ENCODE measurements around the gene POU6F2. TPM values are rescaled to one million over a fixed set of nuclear protein-coding genes. Genes with fewer than 3 reads are reported as not detected.

POU6F2 gene
- total RNA-seq, 4 donors from 2014 or later: 0.48 to 0.82 TPM; not detected in 2

DNA sequence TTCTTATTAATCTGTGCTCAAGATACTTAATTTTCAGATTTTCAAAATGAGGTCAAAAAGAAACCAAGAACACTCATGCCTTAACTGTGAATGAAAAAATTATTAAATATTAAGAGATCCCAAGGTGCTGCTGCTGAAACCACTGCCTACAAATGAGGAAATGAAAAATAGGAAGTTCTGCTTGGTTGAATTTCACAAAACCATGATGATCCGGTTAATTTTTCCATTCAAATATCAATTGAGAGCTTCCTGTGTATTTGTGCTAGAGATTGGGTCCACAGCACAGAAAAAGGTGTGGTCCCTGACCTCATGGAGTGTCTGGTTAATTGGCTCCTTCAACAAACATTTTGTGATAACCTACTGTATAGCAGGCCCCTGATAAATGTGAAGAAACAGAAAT lies 455.8 kb downstream of the POU6F2 start:
- H3K4me1 ChIP-seq: no peaks in the 10 kb centered on the region
- DNase-seq: no peak
- no peak overlapping the region for H3K27ac ChIP-seq
- no peaks in the 10 kb centered on the region for H3K36me3 ChIP-seq
- TF ChIP-seq POLR2AphosphoS5 (IDR thresholded peaks at IDR 0.05): no peak
- TF ChIP-seq EP300 (IDR thresholded peaks at IDR 0.05; ENCODE audit: low read depth): no peak
- TF ChIP-seq CTCF (IDR thresholded peaks at IDR 0.05): no peak
- no peak for TF ChIP-seq POLR2A (IDR thresholded peaks at IDR 0.05)
- H3K9me3 ChIP-seq: no peaks in the 10 kb centered on the region
- no peaks in the 10 kb centered on the region for H3K27me3 ChIP-seq
- in situ Hi-C loops (cut with MboI; ENCODE audit: low pct_ligation_motif_present in 1 of 4, low pct_unique_long_range_greater_than_20kb in 1 of 4, low sequenced_read_pairs in 3 of 4) (no loop called here), intact Hi-C loops (cut with DNase I; ENCODE audit: low total_unique reads) (no loop called here)
- no peak overlapping the region for H3K4me3 ChIP-seq
- WGBS, 2 donors (ENCODE audit: low coverage in 1 of 2): 66 to 91% methylated on average over 1 of the region's 1 CpG

GRCh38 chr7:39434012-39434411 lies 456.3 kb downstream of the POU6F2 start:
- Histone ChIP-seq H3K27me3 (no peaks in the 10 kb centered on the region), H3K36me3 (no peaks in the 10 kb centered on the region), H3K4me3 (no peak overlapping the region), H3K27ac (no peak overlapping the region), H3K4me1 (no peaks in the 10 kb centered on the region), H3K9me3 (no peaks in the 10 kb centered on the region)
- 50 to 61% methylated on average over 3 of the region's 3 CpGs for WGBS, 2 donors (ENCODE audit: low coverage in 1 of 2)
- in situ Hi-C loops (cut with MboI; ENCODE audit: low pct_ligation_motif_present in 1 of 4, low pct_unique_long_range_greater_than_20kb in 1 of 4, low sequenced_read_pairs in 3 of 4): no loop called here
- no peak for TF ChIP-seq POLR2A (IDR thresholded peaks at IDR 0.05)
- no peak for TF ChIP-seq POLR2AphosphoS5 (IDR thresholded peaks at IDR 0.05)
- no peak for TF ChIP-seq CTCF (IDR thresholded peaks at IDR 0.05)
- no peak for TF ChIP-seq EP300 (IDR thresholded peaks at IDR 0.05; ENCODE audit: low read depth)
- DNase-seq: no peak
- intact Hi-C loops (cut with DNase I; ENCODE audit: low total_unique reads): no loop called here

- no peaks in the 10 kb centered on the region for H3K36me3 ChIP-seq
- H3K9me3 ChIP-seq: no peaks in the 10 kb centered on the region
- 58 to 74% methylated on average over 3 of the region's 3 CpGs for WGBS, 2 donors (ENCODE audit: low coverage in 1 of 2)
- peaks cover 11% of the 10 kb centered on the region for H3K27me3 ChIP-seq
- intact Hi-C loops (cut with DNase I; ENCODE audit: low total_unique reads): no loop called here
- H3K4me1 ChIP-seq: no peaks in the 10 kb centered on the region
- no peak for DNase-seq
- in situ Hi-C loops (cut with MboI; ENCODE audit: low pct_ligation_motif_present in 1 of 4, low pct_unique_long_range_greater_than_20kb in 1 of 4, low sequenced_read_pairs in 3 of 4): no loop called here
- TF ChIP-seq EP300 (IDR thresholded peaks at IDR 0.05; ENCODE audit: low read depth) (no peak), POLR2AphosphoS5 (IDR thresholded peaks at IDR 0.05) (no peak), POLR2A (IDR thresholded peaks at IDR 0.05) (no peak), CTCF (IDR thresholded peaks at IDR 0.05) (no peak)
- no peak overlapping the region for H3K27ac ChIP-seq
- no peak overlapping the region for H3K4me3 ChIP-seq
Measured at GRCh38 chr7:39446546-39446945, 468.8 kb downstream of the POU6F2 start.

DNA sequence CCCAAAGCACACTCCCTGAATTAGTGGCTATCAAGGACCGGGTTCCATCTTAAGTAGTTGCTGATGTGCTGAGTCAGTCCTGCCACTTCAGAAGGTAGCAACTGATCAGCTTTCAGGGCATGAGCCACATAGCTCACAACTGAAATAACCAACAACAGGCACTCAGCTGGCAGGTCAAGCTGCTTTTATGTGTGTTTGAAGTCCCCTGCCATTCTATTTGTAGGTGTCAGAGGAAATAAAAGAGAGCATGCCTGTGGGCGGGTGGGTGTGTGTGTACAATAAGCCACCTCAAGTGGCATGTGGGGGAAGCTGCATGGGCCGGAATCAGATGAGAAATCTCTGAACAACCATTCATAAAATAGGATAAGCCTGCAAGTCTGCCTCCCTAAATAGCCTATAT lies 474.2 kb downstream of the POU6F2 start:
- no peak overlapping the region for H3K27ac ChIP-seq
- in situ Hi-C loops (cut with MboI; ENCODE audit: low pct_ligation_motif_present in 1 of 4, low pct_unique_long_range_greater_than_20kb in 1 of 4, low sequenced_read_pairs in 3 of 4): loop anchor here in 3 of 4 donors (25.0 kb wide), 2 partner anchors 515 to 665 kb away; no protein-coding TSS in a partner anchor

More for the DNA sequence above, 474.2 kb downstream of the POU6F2 start:
- Histone ChIP-seq H3K9me3 (no peaks in the 10 kb centered on the region), H3K4me3 (no peak overlapping the region), H3K27me3 (peaks cover 3% of the 10 kb centered on the region), H3K36me3 (no peaks in the 10 kb centered on the region), H3K4me1 (no peaks in the 10 kb centered on the region)
- intact Hi-C loops (cut with DNase I; ENCODE audit: low total_unique reads): no loop called here
- DNase-seq: no peak
- WGBS, 2 donors (ENCODE audit: low coverage in 1 of 2): 79 to 94% methylated on average over 2 to 3 of the region's 3 CpGs
- TF ChIP-seq EP300 (IDR thresholded peaks at IDR 0.05; ENCODE audit: low read depth) (no peak), POLR2A (IDR thresholded peaks at IDR 0.05) (no peak)

All from transverse colon (tissue), 4 donors.